ENCODE measurements around the gene GYPB.
"Not testable (repeated sequence)": the region's sequence is repeated elsewhere in the genome, so short reads cannot be mapped to it uniquely, and the experiment has no call there.

Gene GYPB

DNA sequence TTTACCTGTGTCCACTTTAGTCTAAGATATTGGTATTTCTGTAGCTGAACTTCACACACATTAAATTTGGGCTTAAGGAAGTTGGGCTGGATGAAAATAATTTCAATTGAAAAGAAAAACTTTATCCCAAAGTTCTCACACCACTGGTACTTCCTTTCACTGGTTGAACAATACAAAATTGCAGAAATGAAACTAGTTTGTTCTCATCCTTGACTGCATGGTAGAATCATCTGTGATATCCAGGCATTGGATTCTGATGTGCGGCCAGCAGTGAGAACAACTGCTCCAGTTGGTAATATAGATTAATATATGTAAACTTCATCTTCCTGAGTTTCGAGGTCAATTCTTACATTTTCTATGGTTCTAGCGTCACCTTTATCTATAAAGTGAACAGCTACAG, 10.6 kb downstream of the GYPB start:
- not testable (repeated sequence) for DNase-seq

DNA sequence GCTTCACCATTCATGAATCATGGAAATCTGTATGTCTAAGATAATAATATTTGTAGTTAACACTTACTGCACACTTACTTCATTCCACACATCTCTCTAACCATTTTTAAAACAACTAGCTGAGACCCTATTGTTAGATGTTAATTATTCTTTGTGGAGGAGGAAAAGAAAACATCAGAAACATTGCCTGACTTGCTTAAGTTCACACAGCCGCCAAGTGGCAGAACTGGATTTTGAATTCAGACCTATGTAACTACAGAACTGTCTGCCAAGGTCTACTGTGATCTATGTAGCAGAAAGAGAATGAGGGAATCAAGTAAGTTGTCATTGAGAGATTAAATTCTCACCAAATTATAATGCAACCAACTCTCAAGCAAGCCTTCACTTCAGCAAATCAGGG, 11.2 kb downstream of the GYPB start:
- not testable (repeated sequence) for DNase-seq

DNA sequence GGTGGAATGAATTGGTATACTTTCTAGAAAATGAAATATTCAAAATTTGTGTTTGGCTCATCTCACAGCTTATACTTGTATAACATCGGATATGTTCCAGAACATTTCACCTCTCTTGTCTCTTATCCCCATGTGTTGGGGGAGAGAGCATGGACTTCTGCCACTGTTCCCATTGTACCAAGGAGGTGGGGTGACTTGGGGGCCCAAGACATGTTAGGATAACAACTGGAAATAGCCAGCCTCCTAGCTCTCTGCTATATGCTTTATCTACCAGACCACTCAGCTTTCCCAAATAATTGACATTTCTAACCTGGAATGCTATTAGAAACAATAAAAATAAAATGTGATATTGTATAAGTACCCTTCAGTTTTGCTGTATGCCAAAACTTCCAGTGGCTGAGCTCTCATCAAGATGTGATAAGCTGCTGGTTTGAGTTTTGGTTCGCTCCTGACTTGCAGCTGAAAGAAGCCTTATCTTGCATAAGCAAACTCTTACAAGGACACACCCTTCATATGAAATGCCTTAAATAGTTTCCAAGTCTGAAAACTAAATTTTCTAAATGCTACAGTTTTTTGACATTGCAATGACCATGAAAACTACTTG, 12.9 kb downstream of the GYPB start:
- not testable (repeated sequence) for DNase-seq

DNA sequence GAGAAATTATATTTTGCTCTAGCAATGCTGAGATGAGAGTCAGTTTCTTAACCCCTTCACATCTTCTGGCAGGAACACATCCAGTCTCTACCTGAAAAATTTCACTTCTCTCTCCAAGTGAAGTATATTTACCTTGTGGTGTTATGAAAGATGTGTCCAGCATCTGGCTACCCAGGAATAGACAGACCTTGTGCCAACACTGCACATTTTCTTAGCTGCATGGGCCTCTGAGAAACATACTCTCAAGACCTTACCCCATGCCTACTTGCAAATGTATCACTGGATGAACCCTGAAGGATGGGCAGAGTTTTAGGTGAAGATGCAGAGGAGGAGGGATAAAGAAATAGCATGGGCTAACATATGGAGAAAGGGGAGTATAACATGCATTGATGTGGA, 13.6 kb downstream of the GYPB start:
- DNase-seq, result not testable (repeated sequence)

DNA sequence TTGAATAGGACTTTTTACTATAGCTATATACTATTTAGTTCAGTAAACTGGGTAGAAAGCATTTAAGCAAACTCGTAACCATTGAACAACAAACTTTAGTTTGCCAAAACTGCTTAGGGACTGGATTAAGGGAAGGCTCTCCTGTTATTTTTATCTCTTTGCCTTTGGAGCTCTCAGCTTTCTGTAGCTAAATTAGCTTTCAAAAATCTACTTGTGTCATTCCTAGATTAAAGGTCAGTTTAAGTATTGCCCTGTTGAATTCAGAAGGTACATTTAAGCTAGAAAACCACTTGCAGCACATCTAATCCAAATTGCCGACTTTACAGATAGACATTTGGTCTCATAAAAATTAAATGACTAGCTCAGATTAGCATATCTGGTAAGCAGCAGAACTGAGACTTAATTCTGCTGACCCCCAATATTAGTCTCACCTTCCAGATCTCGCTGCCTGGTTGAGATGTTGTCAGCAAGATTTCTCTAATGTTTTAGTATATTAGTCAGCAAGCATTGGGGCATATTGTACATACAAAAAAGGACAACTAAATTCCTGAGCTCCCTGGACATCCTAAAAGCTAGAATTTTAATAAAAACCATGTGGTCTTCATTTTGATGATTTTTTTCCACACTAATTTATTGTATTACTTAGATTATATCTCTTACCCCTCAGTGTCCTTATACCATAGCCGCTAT, 14.2 kb downstream of the GYPB start:
- not testable (repeated sequence) for DNase-seq

DNA sequence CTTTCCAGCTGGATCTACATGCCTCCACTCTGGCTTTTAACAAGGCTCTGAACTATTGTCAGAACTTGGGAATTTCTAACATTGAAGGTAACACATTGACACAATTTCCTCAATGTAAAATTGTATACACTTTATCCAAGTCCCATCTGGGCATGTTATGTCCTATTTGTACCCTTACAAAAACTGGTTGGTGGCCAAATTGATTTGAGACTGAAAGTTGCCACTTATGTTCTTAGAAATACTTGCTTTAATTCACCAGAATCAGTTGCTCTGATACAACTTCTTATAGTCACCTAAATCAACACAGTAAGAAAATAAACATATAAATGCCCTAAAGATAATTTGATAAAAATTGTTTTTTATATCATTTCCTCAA, 15.3 kb downstream of the GYPB start:
- not testable (repeated sequence) for DNase-seq

DNA sequence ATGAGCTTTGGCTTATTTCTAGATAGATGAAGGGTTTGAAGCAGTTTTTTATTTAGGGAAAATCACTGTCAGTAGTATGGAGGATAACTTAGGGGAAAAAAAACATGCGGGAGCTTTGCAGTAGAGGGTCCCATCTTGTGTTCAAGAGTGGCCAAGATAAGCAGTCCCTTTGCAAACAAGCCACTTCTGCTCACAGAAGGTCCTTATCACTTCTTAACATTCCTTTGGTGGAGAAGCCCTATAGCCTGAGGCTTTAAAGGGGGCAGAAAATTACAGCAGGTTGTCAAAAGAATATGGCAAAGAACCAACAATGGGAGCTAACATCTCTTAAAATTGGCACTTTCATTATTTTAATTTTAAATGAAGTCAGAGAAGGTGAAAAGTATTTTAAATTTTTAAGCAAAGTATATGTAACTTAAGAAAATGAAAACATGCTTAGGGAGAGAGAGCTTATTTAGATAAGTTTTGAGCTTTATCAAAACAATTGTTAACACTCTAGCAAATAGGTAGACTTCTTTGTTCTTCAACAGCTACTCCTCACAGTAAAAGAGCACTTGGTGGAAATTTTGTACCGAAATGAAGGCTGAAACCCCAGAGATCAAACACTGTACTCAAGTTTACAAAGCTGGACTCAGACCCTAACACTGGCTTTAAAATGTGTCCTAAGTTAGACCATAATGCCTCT, 15.8 kb downstream of the GYPB start:
- not testable (repeated sequence) for DNase-seq

DNA sequence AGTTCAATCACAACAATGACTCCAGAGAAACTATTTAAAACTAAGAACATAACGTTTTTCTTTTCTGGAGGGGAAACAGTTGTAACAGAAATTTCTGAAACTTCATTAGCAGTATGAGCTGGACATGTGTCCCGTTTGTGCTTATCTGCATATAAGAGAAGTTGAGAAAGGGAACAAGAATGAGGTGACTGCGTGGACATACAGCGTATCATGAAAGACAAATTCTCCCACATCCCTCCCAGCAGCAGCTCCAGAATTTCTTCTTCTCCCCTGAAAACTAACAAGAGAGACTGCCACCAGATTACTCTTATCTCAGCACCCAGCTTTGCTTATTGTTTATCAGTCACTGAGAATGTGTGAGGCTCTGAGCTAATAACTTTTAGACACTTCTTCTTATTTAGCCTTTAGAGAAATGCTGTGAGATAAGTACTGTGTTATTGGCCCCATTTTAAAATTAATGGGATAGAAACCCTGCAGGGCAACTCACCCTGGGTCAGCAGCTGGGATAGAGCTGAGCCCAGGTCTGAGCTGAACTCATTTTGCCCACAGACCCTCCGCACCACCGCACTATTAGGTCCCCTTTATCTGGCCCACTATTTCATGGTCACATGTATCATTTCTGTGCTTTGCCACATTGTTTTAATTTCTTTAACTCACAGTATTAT, 18.7 kb downstream of the GYPB start:
- DNase-seq, result not testable (repeated sequence)

DNA sequence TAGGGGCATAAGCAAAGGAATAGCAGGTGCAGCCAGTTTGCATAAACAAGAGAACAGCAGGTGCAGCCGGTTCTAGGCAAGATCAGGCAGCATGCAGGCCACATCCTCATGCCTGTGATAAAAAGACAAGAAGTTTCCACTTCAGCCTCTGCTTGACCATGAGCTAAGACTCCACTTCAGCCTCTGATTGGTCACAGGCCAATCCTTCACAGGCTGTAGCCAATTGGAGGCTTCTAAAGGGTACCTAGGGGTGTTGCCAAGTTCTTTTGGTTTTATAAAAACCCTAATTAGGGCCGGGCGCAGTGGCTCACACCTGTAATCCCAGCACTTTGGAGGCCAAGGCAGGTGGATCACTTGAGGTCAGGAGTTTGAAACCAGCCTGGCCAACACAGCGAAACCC, 23.0 kb downstream of the GYPB start:
- not testable (repeated sequence) for DNase-seq

DNA sequence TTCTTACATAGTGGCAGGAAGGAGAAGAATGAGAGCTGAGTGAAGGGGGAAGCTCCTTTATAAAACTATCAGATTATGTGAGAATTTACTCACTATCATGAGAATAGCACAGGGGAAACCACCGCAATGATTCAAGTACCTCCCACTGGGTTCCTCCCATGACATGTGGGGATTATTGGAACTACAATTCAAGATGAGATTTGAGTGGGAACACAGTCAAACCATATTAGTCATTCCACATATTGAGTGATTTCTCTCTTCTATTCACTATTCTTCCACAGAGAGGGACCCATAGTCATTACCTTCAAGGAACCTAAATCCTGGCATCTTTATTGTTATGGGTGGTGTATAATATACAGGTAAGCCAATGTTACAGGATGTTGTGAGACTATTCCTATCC, 27.4 kb downstream of the GYPB start:
- not testable (repeated sequence) for DNase-seq

DNA sequence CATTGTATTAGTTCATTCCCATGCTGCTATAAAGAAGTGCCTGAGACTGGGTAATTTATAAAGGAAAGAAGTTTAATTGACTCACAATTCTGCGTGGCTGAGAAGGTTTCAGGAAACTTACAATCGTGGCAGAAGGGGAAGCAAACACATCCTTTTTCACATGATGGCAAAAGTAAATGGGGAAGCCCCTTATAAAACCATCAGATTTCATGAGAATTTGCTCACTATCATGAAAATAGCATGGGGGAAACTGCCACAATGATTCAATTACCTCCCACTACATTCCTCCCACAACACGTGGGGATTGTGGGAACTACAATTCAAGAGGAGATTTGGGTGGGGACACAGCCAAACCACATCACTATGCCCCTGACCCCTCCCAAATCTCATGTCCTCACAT, 28.5 kb downstream of the GYPB start:
- DNase-seq, result not testable (repeated sequence)

DNA sequence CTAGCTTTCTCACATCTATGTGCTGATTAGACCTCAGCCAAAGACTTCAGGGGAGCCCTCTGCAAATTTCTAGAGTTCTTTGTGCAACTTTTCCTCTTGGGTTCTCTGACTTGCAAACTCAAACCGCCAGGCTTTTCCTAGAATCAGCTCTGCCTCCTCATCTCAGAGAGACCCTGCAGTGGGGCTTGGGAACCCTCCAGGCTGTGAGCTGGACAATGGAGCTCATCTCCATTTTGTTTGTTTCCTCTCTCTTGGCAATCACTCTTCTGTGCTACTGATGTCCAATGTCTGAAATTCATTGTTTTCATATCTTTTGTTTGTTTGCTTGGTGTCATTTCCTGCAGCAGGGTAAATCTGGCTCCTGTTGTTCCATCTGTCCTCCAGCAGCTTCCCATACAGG, 33.0 kb downstream of the GYPB start:
- no peak for DNase-seq

DNA sequence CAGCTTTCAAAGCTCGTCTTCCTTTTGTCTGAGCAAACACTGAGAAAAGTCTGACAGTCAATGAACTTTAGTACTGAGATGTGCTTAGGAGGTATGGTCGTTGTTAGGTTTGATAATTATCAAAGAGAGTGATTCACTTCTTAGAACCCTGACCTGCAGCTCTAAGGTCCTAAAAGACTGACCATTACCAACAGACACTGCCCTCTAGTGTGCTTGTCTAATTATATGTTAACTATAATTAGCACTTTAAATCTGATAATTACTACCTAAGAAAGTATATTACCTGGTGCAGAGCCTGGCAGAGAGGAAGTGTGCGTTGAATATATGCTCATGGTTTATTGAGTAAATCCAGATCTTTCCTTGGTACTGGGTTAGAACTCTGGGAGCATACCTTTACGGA, 38.4 kb downstream of the GYPB start:
- DNase-seq, result not testable (repeated sequence)

DNA sequence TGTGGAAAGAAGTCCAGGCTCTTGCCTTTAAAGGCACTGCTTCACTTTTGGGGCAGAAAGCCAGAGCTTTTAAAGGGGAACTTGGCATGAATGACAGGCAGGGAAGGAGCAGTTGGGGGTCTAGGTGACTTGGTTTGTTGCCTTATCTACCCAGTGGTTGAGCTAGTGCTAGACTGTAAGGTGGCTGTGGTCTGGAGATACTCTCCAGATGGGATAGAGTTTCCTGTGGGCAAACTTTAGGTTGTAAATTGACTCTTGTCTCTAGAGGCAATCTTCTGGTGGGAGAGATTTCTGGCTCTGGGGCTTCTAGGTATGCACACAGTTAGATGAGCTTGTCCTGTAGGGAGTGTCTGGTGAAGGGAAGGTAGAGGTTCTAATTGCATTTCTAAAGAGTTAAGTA, 43.7 kb downstream of the GYPB start:
- DNase-seq, result not testable (repeated sequence)

DNA sequence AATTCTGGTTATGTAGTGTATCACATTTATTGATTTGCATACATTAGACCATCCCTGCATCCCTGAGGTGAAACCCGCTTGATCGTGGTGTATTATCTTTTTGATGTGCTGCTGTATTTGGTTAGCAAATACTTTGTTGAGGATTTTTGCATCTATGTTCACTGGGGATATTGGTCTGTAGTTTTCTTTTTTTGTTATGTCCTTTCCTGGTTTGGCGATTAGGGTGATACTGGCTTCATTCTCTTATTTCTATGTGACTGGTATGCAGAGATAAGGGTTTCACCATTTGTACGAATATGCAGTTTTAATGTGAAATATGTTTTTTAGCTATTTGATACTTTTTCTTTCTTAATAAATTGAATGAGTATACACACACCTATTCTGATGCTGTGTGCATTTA, 45.2 kb downstream of the GYPB start:
- not testable (repeated sequence) for DNase-seq

DNA sequence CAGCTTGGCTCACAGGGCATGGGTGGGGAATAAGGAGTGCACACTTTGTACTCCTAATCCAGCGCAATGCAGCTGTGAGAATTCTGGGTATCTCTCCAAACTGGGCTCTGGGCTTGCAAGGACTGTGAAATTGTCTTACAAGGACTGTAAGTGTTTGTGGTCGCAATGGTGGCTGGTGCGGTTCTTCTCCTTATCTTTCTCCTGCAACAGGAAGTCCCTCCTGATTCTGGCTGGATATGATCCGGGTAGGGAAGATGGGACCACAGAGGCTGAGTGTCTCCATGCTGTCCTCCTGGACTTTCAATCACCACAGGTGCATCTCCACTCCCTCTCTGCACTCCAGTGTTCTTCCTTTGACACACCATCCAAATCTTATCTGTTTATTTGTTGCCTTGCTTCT, 58.1 kb downstream of the GYPB start:
- DNase-seq, result no peak

DNA sequence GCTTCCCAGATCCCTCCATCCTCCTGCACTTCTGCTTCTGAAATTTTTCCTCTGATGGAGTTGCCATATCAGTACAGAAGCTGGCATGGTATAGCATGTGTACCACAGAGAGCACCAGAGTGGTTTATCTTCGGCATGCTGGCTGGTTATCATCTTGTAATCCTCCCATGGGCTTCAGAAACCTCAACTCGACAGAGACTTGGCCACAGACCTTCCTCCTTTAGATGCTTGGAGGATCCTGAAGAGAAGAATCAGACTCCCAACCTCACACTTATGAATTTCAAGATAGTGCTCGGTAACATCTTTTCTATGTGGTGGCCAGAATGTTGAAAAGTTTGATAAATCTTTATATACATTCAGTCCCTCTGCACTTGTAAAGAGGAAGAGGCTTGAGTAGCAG, 63.9 kb downstream of the GYPB start:
- not testable (repeated sequence) for DNase-seq

DNA sequence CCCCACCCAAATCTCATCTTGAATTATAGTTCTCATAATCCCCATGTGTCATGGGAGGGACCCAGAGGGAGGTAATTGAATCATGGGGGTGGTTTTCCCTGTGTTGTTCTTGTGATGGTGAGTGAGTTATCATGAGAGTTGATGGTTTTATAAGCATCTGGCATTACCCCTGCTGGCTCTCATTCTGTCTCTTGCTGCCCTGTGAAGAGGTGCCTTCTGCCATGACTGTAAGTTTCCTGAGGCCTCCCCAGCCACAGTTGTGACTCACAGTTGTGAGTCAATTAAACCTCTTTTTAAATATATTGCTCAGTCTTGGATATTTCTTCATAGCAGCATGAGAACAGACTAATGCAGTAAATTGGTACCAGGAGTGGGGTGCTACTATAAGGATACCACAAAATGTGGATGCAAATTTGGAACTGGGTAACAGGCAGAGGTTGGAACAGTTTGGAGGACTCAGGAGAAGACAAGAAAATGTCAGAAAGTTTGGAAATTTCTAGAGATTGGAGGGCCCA, 67.7 kb downstream of the GYPB start:
- not testable (repeated sequence) for DNase-seq

DNA sequence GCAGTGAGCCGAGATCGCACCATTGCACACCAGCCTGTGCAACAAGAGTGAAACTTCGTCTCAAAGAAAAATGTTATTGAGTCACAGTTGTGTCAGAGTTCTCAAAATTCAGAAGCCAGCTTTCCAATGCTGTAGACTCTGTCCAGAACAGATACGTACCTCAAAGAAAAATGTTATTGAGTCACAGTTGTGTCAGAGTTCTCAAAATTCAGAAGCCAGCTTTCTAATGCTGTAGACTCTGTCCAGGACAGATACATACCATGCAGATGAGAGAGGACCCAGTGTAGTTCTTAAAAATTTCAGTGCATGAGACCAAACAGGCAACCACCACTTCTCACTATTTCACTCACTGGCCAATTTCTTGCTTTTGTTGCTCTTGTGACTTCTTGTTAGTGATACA, 68.2 kb downstream of the GYPB start:
- DNase-seq, result not testable (repeated sequence)

DNA sequence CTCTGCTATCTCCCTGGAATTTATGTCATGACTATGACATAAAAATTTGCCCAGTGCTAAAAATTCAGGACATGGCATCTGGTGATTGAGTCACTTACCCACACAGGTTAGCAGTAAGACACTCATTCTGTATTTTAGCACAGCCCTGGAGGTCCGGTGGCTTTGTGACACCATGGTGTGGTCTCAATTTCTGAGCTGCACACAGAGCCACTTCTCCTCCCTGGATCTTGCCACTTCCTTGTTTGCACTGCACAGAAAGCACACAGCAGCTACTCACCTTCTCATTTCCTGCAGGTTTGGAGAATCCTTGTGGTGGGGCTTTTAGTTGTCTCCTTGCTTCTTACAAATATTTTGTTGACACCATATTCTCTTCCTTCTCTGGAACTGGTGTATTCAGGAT, 69.0 kb downstream of the GYPB start:
- not testable (repeated sequence) for DNase-seq

DNA sequence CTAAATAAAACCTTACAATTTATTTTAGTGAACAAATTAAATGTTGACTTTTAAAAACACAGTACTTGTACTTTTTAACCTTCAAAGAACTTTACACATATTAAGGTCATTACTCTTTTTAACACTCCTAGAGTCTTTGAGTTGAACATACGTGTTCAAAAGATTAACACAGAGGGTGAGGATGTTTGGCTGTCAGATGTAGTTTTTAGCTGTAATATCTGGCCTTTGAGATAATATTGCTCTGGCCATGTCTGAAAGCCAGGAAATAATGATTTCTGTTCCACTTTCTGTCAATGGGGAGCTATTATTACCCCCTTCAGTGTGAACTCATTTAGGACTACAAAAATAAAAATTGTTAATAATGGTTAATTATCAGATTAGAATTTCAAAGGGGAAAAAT, 71.7 kb downstream of the GYPB start:
- not testable (repeated sequence) for DNase-seq

Data from DMS 273 treated with DMSO at 0.1 percent for 48 hours (cell line).